Medulla oblongata (tissue), 1 donor: ENCODE results near the gene C1orf116.
A peak's percentile ranks its signal among the peaks of the same experiment; 100 is the strongest.

Experiments used
- DNase-seq: peaks from one replicate; pipeline ENCODE4 v3.0.0-alpha.2; 2015; ENCODE audit errors: extremely low spot score

The C1orf116 gene

DNA sequence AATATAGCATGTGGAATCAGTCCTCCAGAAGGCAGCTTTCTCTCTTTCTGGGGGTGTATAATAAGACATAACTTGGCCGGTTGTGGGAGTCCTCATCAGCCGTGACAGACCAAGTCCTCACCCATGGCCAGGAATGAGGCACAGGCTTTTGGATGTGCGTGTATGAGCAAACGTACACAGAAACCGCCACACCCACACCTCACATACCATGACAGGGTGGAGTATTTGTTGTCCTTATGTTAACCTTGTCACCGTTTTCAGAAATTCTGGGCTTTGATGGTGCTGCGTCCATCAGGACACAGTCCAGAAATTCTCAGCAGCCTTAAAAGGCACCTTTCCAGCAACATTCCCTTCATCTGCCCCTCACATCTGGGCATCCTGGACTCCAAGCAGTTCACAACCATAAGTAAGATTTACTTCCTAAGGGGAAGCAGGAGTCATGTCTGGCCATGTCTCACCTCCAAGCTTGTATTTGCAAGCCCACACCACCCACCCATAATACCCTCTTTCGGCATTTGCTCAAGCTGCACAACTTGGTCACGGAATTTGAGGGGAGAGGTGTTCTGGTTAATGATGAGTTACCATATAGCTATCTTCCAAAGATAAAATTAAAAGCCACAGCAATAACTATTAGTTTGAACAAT is 12.4 kb downstream of the C1orf116 start:
- DNase-seq, result no peak

GRCh38 chr1:207019661-207020060 is 12.9 kb downstream of the C1orf116 start:
- no peak for DNase-seq

DNA sequence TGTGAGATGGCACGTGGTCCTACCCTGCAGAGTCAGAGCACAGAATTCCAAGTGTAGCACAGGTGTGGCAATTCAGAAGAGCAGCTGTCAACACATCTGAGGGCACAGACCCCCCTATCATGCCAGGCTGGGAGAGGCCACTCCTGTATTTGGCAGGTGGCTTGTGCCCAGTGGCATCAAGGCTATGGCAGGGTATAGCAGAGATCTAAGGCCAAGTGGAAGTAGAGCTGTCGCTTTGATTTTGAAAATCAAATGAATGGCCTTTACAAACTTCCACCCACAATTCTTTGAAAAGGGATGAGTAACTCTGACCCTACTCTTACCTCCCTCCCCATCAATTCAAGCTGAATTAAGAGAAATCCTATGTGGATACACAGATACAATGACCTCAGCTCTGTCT is 13.4 kb downstream of the C1orf116 start:
- no peak for DNase-seq

DNA sequence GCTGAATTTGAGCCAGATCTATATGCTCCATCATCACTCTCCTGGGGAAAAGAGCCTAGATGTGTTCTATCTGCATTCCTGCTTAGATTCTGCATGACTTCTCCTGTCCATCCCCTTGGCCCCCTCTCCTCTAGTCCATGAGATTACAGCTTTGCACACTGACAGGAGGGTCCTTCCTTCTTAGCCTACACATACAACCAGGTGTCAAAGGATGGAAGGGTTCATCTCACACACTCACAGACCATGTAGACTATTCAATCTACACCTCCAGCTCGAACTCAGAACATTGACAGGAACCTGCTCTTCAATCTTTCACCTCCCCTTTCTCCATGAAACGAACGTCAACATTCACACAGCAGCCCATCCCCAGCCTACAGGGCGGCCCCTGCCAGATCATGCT is 13.8 kb downstream of the C1orf116 start:
- DNase-seq, result no peak

- DNase-seq, result peak; percentile 53
Observed at GRCh38 chr1:207017615-207018559, 14.7 kb downstream of the C1orf116 start.

DNA sequence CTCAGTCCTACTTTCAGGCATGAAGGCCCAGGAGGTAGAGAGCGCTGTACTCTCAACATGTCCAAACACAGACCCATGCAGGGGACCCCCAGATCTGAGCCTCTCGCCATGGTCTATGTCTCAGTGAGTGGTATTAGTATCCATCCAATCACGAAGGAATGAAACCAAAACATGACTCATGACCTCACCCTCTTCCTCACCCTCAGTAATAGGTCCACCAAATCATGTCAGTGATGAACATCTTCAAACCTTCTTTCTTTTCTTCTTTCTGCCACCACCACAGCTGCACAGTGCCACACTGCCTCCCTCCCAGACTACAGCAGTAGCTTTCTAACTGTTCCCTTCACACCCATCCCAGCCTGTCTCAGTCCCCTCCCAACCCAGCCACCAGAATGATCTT is 16.8 kb downstream of the C1orf116 start:
- no peak for DNase-seq

DNA sequence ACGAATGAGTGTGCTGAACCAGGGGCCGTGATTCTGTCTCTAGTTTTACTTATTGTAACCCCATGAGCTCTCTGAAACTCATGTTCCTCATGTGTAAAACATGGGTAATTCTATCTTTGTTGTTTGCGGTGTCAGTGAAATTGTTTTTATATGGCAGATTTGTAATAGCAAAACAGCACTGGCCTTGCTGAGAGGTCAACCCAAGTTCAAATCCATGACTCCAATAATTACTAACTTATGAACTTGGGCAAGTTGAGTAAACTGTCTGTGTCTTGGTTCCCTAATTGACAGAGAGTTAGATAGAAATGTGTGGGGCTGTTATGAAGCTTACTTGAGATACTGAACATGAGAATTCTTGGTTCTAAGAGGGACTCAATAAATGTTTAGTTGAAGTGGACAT is 17.8 kb downstream of the C1orf116 start:
- no peak for DNase-seq

DNA sequence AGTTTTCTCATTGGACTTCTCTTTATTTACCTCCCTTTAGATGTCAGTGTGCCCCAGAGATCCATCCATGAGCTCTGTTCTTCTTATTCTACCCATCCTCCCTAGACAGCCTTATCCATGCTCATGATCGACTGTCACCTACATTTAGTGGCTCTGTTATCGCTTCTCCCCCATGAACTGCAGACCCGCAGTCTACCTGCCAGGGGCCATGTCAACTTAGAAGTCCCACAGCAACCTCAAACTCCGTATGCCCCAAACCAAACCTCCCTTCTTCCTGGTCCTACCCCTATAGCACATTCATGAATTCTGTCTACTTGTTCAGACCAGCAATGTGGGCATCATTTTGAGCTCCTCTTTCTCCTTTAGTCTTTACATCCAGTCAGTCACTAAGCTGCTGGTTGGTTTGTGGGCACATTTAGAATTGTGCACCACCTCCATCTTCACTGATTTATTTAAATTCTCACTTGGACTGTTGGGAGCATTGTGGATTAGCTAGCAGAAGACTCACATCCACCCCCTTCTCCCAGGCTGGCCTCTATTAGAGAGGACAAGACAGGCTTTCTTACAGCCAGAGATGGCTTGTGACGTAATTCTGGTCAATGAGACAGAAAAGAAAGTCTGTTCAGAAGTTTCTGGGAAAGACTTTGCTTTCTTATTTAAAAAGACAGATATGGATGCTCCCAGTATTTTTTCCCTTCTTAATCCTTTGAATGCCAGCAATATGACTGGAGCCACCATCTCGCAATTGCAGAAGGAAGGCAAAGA is 19.1 kb downstream of the C1orf116 start:
- no peak for DNase-seq

DNA sequence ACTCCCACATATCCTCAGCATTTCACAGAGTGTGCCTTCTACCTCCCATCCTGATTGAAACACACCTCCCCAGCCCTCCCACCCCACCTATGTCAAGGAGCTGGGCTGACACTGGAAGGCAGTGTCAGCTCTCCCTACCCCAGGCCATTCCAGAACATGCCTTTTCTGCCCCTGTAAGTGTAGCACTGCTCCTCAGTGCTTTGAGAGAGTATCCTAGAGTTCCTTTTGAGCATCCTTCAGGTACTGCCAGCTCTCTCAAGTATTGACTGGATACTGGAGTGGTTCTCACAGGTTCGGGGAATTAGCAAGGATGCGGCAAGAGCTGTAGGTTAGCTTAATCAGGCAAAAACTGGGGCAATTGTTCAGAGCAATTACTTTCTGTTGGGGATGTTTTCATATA is 21.8 kb downstream of the C1orf116 start:
- no peak for DNase-seq

- no peak for DNase-seq
Observed at GRCh38 chr1:207009945-207010344, 22.6 kb downstream of the C1orf116 start.

- DNase-seq, result no peak
Observed at GRCh38 chr1:207009182-207009850, 23.2 kb downstream of the C1orf116 start.

- no peak for DNase-seq
Observed at GRCh38 chr1:207007352-207008033, 25.1 kb downstream of the C1orf116 start.

GRCh38 chr1:207006914-207007313 is 25.6 kb downstream of the C1orf116 start:
- DNase-seq, result no peak

- no peak for DNase-seq
Observed at GRCh38 chr1:207006083-207006482, 26.5 kb downstream of the C1orf116 start.

DNA sequence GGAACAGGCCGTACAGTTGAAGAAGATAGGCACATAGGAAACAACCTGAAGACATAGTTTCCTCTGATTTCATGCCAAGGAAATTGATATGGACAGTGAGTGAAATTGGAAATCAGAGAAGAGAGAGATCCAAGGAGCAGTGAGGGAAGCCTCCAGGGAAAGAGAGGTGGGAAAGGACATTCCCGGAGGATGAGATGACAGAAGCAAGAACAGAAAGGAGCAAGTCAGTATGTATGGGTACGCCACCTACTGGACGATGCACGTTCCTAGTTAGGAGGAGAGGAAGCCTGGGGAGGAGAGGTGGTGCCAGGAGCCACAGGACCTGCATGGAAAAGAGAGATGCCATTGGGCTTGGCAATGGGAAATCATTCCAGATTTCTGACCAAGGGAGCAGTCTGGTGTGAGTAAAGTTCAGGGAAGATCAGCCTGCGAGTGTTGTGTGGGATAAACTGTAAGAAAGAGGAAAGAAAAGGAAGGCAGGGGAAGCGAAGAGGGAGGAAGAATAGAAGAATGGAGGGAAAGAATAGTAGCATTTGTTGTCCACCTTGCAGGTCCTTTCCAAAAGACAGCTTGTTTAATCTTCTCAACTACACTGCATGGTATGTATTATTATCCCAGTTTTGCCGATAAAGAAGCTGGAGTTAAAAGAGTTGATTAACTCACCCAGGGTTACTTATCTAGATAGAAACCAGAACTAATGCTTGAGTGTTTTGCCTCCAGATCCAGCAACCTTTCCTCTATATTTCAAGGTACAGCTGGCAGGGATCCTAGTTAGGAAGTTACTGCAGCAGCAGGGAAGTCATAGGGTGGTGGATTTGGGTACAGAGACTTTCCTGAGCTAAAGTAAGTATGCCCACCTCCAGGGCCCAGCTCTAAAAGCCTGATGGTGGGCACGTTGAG is 27.4 kb downstream of the C1orf116 start:
- DNase-seq, result peak; percentile 53

DNA sequence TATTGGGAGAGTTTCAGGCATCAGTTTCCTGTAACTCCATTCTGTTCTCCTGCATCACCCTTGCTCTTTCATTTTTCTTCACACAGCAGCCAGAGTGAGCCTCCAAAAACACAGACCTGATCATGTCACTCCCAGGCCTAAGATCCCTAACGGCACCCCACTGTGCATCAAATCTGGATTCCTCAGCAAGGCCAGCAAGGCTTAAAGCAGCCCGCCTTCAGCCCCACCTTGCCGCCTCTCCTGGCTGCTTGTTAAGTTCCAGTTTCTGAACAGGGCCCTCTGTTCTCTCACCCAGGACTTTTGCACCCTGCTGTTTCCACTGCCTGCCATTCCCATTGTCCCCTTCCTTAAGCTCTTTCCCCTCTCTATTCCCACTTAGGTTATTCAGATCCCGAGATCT is 29.3 kb downstream of the C1orf116 start:
- no peak for DNase-seq

GRCh38 chr1:207002724-207003146 is 29.8 kb downstream of the C1orf116 start:
- no peak for DNase-seq

- DNase-seq, result no peak
Observed at GRCh38 chr1:207001492-207002245, 30.9 kb downstream of the C1orf116 start.

DNA sequence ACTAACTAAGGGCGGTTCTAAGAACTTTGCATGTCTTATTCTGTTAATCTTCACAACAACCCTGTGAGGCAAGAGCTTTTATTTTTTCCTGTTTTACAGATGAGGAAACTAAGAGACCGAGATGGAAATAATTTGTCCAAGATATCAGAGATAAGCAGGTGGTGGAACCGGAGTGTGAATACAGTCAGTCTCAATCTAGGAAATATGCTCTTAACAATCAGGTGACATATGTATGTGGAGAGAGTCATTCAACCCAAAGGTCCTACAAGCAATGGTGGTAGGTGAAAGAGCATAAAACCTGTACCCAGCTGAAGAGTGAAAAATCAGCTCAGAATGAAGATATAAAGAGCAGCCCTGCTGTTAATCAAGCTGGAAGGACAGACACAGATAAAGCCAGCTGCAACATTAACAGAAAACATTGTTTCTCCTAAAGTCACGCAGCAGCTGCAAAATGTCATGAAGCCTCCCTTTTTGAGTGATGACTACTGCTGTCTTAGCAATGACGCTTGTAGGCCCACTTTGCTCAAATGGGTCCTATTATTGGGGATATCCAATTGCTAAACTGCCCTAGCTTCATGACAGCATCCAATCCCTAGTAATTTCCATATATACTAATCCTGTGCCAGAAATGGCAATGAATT is 31.8 kb downstream of the C1orf116 start:
- no peak for DNase-seq
